ENCODE data around the gene SLIT3. TPM values are rescaled to one million over a fixed set of nuclear protein-coding genes. Genes with fewer than 3 reads are reported as not detected.

SLIT3 gene
- total RNA-seq, 1 experiment from 2014 or later = 0.92 TPM

- no peaks in the 10 kb centered on the region for H3K9me3 ChIP-seq (ENCODE audit: control insufficient read depth, low read depth, low read length)
- H3K4me1 Mint-ChIP-seq = peaks cover 9 to 10% of the 10 kb centered on the region in 2 experiments
- H4K5ac ChIP-seq (ENCODE audit: insufficient read length, low read depth, low read length) = no peak overlapping the region
- no peak for TF ChIP-seq CTCF (conservative IDR thresholded peaks at IDR 0.05)
- H3K14ac ChIP-seq (ENCODE audit: insufficient read depth, low read length) = no peak overlapping the region
- H3K23me2 ChIP-seq (ENCODE audit: insufficient read length, low read depth, low read length, poor library complexity, severe bottlenecking) = no peaks in the 10 kb centered on the region
- H3K9me3 Mint-ChIP-seq = no peaks in the 10 kb centered on the region
- no peak overlapping the region for H3K27ac ChIP-seq (ENCODE audit: insufficient read length, low read depth, low read length)
- H2AK5ac ChIP-seq (ENCODE audit: insufficient read length, low read length) = no peak overlapping the region
- no peak overlapping the region for H3K9ac ChIP-seq (ENCODE audit: extremely low read depth, insufficient read length, low read length)
- H3K36me3 Mint-ChIP-seq (ENCODE audit: insufficient read depth in 1 of 3, low read depth in 3 of 3) = no peaks in the 10 kb centered on the region; a peak in 1 of 7 replicates
- H2BK5ac ChIP-seq (ENCODE audit: insufficient read length, low read length) = no peak overlapping the region
- no peak overlapping the region for H3K27ac Mint-ChIP-seq
- no peak overlapping the region for H3K18ac ChIP-seq (ENCODE audit: insufficient read length, low read depth, low read length)
- H3K4me2 ChIP-seq (ENCODE audit: insufficient read depth, insufficient read length, low read length) = no peak overlapping the region
- no peak overlapping the region for H3K4ac ChIP-seq (ENCODE audit: low read depth, low read length)
- peaks cover 2% of the 10 kb centered on the region; the same call in 1 of the 2 replicates for H3K4me1 ChIP-seq (ENCODE audit: insufficient read depth, low read length)
- no peaks in the 10 kb centered on the region for H3K79me2 ChIP-seq (ENCODE audit: insufficient read depth, low read length)
- no peak overlapping the region for H2BK20ac ChIP-seq (ENCODE audit: low read depth, low read length, poor library complexity, severe bottlenecking)
- no peak overlapping the region for H3T11ph ChIP-seq (ENCODE audit: low read length)
- no peak overlapping the region for H3K56ac ChIP-seq (ENCODE audit: insufficient read length, low read depth, low read length)
- no peak overlapping the region for H2BK15ac ChIP-seq (ENCODE audit: low read depth, low read length)
- H3K27me3 Mint-ChIP-seq (ENCODE audit: low read depth) = no peaks in the 10 kb centered on the region; the same call in none of the 2 replicates
- no peaks in the 10 kb centered on the region; the same call in 1 of the 2 replicates for H3K27me3 ChIP-seq (ENCODE audit: insufficient read depth, low read length)
- no peak overlapping the region for H2BK120ac ChIP-seq (ENCODE audit: low read depth, low read length, poor library complexity, severe bottlenecking)
- no peak for DNase-seq
- no peaks in the 10 kb centered on the region for H3K79me1 ChIP-seq (ENCODE audit: insufficient read depth, low read depth, low read length, poor library complexity, severe bottlenecking)
- no peak overlapping the region for H4K8ac ChIP-seq (replicated peaks; ENCODE audit: insufficient read length, low read depth, low read length)
- H3K23ac ChIP-seq (ENCODE audit: insufficient read length, low read depth, low read length) = no peak overlapping the region
- H3K4me3 Mint-ChIP-seq = no peak overlapping the region
- no peak overlapping the region for H2AFZ ChIP-seq (ENCODE audit: low read length)
- WGBS (ENCODE audit: extremely low coverage, insufficient read length, low lambda C conversion rate) = 100% methylated on average over 3 of the region's 4 CpGs
- H2BK12ac ChIP-seq (ENCODE audit: insufficient read length, low read depth, low read length) = no peak overlapping the region
- no peak overlapping the region for H4K91ac ChIP-seq (ENCODE audit: insufficient read length, low read depth, low read length)
- no peaks in the 10 kb centered on the region for H4K20me1 ChIP-seq (ENCODE audit: control insufficient read depth, insufficient read depth, insufficient read length)
Measured at GRCh38 chr5:169131616-169132301, 169.2 kb downstream of the SLIT3 start.
